Loucy (cell line): Measurements from ENCODE around the gene TCF19.
A peak's percentile ranks its signal among the peaks of the same experiment; 100 is the strongest.
"Not testable (repeated sequence)": the region's sequence is repeated elsewhere in the genome, so short reads cannot be mapped to it uniquely, and the experiment has no call there.

ENCODE experiments used
- CTCF ChIP-seq: fragments of 200-600 bp; sonication (generic); conservative IDR thresholded peaks from 2 replicates; pipeline ENCODE4 v1.5.1; 2014; ENCODE audit warnings: mild to moderate bottlenecking, antibody characterized with exemption, low read length
- EZH2phosphoT487 ChIP-seq: fragments of 200-600 bp; IDR thresholded peaks from 2 replicates; pipeline ENCODE4 v1.6.1; 2018; ENCODE audit warnings: antibody characterized with exemption, mild to moderate bottlenecking, moderate library complexity, borderline replicate concordance

GRCh38 chr6:31192431-31193105 lies 34.2 kb downstream of the TCF19 start:
- TF ChIP-seq CTCF: peak; percentile 74
- not testable (repeated sequence) for TF ChIP-seq EZH2phosphoT487
